Measurements from ENCODE around the gene RBP5.

Gene RBP5

DNA sequence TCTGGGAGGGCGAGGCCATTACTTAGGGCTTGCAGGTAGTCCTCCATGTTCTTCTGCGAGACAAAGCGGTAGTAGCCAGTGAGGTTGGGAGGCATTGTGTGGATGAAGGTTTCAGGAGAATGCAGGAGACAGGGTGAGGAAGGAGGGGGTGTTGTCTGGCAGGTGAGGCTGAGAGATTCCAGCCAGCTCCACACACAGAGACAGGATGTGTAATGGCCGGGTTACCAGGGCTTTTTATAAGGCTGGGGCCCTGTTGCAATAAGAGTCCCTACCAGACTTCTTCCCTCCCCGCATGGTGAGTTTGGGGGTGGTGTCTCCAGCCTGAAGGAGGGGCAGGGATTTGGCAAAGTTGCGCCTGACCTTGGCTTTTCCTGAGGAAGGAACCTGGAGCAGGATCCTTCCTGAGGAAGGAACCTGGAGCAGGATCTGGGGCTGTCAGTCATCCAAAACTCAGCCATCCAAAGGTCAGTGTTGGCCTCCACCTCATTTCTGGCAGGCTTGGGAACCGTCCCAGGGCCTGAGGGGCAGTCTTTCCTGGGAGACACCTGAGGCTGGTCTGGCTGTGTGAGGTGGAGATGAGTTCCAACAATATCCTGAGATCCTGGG lies at the start of gene RBP5:
RBP5 (minus strand) TSS at position 209 of the 606 bp plus-strand sequence; CDS start at position 95, 114 bp downstream.
- DNase-seq (ENCODE audit: low read depth): no peak

GRCh38 chr12:7178481-7178880 lies 49.8 kb upstream of the RBP5 start:
- no peak for DNase-seq (ENCODE audit: low read depth)

GRCh38 chr12:7176595-7176994 lies 47.9 kb upstream of the RBP5 start:
- DNase-seq (ENCODE audit: low read depth): no peak

DNA sequence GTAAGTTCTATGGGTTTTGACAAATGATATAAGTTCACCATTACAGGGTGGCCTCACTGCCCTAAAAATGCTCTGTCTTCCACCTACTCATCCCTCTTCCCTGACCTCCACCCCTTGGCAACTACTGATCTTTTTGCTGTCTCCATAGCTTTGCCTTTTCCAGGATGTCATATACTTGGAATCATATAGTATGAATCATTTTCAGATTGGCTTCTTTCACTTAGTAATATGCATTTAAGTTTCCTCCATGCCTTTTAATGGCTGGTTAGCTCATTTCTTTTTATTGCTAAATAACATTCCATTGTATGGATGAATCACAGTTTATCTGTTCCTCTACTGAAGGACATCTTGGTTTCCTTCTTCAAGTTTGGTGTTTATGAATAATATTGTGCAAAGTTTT lies 46.8 kb upstream of the RBP5 start:
- DNase-seq (ENCODE audit: low read depth): no peak

DNA sequence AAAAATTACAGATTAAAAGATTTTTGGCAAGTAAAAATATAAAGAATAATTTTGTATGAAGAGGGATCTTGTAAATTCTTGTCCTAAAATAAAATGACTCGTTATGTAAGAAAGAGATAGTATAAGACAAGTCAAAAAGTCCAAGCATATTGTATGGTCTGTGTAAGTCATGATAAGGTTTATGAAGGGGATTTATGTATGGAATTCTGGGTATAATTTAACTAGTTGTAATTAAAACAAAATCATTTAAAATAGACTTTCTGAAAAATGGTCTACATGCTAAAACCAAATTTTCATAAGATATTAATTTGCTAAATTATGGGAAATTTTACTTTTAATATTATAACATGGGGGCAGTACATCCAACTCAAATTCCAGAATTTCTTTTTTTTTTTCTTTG lies 43.2 kb upstream of the RBP5 start:
- no peak for DNase-seq (ENCODE audit: low read depth)

DNA sequence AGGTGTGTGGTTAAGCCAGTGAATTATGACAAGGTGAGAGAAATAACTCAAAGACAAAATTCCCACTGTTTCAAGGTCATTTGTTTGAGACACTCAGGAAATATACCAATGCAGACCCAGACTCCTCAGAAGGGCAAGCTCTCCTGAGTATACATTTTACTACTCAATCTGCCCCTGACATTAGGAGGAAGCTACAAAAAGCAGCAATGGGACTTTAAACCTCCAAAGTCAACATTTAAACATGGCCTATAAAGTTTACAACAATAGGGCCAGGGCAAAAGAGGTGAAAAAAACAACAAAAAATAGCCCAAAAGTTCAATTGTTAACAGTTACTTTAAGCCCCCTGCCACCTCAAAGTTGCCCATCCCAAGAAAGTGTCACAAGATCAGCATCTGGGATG lies 41.3 kb upstream of the RBP5 start:
- DNase-seq (ENCODE audit: low read depth): no peak

DNA sequence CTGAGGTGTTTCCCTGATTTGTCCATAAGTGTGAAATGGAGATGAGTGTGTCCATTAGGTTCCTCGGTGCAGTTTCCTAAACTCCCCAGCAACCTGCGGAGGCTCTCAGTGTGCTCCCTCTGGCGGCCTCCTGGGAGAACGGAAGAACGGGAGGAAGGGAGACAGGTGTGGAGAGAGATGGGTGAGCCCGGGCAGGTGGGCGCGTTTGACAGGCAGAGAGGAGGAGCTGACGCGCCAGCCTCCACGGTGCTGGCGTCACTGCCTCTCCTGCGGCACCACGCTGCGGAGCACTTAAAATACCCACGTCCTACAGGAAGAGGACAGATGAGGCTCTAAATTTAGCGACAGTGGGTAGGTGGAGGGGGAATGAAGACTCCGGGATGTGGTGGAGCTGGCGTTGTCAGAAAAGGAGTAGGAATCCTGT lies 34.0 kb upstream of the RBP5 start:
- no peak for DNase-seq (ENCODE audit: low read depth)

- DNase-seq (ENCODE audit: low read depth): no peak
Observed at GRCh38 chr12:7161811-7162210, 33.1 kb upstream of the RBP5 start.

GRCh38 chr12:7161327-7161726 lies 32.6 kb upstream of the RBP5 start:
- DNase-seq (ENCODE audit: low read depth): no peak

DNA sequence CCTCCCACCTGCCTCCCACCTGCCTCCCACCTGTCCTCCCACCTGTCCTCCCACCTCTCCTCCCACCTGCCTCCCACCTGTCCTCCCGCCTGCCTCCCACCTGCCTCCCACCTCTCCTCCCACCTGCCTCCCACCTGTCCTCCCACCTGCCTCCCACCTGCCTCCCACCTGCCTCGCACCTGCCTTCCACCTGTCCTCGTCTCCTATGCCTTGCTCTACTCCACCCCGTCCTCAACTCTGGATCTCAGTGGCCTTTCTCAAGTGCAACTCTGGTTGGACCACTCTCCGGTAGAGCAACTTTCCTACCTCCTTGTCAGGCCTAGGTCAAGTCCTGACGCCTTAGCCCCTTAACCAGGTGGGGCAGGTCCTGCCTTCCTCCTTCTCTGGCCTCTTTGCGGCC lies 31.5 kb upstream of the RBP5 start:
- DNase-seq (ENCODE audit: low read depth): no peak

DNA sequence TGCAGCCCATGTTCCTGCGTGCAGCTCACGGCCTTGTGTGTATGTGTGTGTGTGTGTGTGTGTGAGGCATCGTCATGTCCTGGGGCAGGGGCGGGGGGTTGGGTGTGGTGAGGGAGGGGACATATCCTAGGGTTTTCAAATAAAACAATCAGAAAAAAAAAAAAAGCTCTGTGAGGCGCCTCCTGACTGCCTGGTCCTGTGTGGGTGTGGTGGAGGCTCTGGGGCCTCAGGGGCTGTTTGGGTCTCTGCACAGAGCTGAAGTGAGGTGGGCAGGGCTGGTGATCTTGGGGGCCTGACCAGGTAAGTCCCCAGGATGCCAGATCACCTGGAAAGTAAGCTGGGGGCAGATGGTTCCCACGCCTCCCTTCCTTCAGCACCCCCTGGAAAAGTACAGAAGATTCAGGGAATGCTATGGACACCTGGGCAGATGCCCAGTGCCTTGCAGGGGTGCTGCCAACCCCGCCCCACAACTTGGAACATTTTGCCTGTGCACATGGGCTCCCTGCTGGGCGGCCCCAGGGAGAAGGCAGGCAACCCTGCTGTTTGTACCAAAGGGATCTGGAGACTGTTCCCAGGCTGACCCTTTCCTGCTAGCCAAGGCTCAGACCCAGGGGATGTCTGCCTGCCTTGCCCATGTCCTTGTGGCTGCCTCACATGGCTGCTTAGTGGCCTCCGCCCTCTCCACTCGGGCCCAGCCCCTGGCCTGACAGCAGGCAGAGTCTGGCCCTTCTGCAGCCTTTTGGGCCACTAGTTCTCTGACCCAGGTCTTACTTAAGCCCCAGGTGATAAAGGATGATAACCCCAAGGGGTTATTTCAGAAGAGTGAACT lies 30.3 kb upstream of the RBP5 start:
- no peak for DNase-seq (ENCODE audit: low read depth)

DNA sequence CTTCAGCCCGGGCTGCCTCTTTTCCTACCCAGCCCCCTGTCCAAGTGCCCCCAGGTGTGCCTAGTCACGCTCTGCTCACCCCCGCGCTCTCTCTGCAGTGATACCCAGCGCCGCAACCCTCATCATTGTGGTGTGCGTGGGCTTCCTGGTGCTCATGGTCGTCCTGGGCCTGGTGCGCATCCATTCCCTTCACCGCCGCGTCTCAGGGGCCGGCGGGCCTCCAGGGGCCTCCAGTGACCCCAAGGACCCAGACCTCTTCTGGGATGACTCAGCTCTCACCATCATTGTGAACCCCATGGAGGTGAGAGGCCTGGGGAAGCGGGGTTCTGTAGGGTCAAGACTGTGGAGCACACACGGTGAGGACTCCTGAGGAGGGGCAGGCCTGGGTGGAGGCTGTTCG lies 28.7 kb upstream of the RBP5 start:
- DNase-seq (ENCODE audit: low read depth): no peak

- no peak for DNase-seq (ENCODE audit: low read depth)
Observed at GRCh38 chr12:7156259-7157197, 27.8 kb upstream of the RBP5 start.

- no peak for DNase-seq (ENCODE audit: low read depth)
Observed at GRCh38 chr12:7155471-7156034, 26.9 kb upstream of the RBP5 start.

- DNase-seq (ENCODE audit: low read depth): no peak
Observed at GRCh38 chr12:7154901-7155470, 26.3 kb upstream of the RBP5 start.

DNA sequence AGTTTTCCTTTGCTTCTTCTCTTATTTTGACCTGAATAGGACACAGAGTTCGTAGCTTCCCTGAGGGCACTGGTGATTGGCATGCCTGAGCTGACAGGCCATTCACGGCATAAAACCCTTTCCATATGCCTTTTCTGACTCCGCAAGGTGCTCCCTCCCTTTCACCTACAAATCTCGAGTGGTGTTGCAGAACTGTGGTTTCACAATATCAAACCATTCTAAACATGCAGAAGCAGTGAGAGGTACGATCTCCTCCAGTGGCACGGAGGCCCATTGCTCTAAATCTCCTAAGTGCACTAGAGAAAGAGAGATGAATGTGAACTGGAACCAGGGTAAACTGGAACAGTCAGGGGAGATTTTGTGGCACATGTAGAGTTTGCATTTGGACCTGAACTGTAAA lies 25.4 kb upstream of the RBP5 start:
- no peak for DNase-seq (ENCODE audit: low read depth)

GRCh38 chr12:7152818-7153217 lies 24.1 kb upstream of the RBP5 start:
- no peak for DNase-seq (ENCODE audit: low read depth)

DNA sequence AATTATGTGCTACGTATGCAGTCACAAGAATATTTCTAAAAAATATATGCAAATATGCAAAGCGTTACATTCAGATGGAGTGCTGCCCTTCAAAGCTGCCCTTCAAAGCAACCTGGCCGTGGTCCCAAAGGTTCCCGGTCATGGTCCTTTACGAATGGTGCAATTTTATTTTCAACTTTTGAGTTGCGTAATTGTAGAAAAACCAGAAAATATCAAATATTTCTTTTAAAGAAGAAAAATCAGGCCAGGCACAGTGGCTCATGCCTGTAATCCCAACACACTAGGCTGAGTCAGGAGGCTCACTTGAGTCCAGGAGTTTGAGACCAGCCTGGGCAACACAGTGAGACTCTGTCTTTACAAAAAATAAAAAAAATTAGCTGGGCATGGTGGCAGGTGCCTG lies 22.8 kb upstream of the RBP5 start:
- no peak for DNase-seq (ENCODE audit: low read depth)

- no peak for DNase-seq (ENCODE audit: low read depth)
Observed at GRCh38 chr12:7150841-7151240, 22.2 kb upstream of the RBP5 start.

GRCh38 chr12:7150356-7150755 lies 21.7 kb upstream of the RBP5 start:
- no peak for DNase-seq (ENCODE audit: low read depth)

DNA sequence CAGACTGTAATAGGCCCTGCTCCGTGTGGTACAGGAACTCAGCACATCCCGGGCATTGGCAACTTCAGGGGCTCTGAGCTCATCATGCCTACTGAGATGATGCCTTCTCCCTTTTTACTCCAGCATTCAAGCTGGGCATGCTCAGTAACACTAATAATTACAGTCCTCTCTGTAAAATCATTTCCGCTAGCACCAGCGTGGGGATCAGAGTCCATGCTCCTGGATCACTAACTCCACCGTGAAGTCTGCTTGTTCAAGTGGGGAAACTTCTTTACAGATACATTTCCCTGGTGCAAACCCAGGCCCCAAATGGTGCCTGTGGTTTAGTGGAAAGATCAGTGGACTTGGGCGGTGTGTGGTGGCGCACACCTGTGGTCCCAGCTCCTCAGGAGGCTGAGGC lies 18.2 kb upstream of the RBP5 start:
- DNase-seq (ENCODE audit: low read depth): no peak

DNA sequence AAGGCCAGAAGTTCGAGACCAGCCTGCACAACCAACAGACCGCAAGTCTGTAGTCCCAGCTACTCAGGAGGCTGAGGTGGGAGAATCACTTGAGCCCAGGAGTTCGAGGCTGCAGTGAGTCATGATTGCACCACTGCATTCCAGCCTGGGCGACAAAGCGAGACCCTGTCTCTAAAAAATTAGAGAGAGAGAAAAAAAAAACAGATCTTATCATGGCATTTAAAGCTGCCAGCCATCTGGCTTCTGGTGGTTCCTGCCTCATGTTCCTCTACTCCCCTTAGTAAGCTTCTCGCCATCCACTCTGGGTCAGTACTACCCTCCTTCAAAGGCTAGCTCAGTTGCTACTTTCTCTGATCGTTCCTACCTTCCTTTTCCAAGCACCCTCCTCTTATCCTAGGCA lies 17.5 kb upstream of the RBP5 start:
- DNase-seq (ENCODE audit: low read depth): no peak
